Stimulated activated CD8-positive, alpha-beta memory T cell treated with anti-CD3 and anti-CD28 coated beads, Interleukin-15, amount 100 ng/mL, for 1 hour (primary cell): Measurements from ENCODE around the gene NFATC2.

Experiments
- DNase-seq: peaks from one replicate; pipeline ENCODE4 v3.0.0-alpha.2; 2020; ENCODE audit warnings: low read depth

Gene NFATC2

DNA sequence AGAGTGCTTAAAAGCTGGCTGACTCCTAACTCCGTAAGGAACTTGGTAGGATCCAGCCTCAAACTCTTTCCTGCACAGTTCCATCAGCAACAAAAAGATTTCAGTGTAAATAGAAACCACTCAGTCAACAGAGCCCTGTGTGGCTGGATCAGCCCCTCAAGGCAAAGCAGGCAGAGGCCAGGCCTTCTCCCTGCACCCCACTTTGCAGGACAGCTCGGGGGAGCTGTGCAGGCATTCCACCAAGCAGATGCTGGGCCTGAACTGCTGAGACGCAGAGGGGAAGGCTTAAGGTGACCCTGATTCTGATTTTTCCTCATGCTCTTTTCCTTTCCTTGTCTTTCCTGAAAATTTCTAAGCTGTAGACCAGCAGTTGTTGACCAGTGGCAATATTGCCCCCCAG, 91.5 kb downstream of the NFATC2 start:
- DNase-seq: no peak

DNA sequence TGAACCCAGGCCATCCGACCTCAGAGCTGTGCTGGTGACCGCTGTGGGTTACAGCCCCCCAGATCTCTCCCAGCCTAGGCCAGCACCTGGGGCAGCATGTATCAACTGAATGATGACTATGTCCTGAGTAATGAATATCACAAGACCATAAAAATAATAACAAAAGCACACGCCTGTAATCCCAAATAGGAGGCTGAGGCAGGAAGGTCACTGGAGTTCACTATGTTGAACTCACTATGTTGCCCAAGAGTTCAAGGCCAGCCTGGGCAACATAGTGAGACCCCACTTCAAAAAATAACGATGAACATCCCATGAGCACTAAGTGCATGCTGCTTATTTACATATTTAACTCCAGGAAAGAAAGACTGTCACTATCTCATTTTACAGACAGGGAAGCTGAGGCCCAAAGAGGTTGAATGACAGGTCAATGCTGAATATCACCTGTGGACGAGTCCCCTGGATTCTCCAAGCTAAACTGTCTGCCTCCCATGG, 92.3 kb downstream of the NFATC2 start:
- no peak for DNase-seq

DNA sequence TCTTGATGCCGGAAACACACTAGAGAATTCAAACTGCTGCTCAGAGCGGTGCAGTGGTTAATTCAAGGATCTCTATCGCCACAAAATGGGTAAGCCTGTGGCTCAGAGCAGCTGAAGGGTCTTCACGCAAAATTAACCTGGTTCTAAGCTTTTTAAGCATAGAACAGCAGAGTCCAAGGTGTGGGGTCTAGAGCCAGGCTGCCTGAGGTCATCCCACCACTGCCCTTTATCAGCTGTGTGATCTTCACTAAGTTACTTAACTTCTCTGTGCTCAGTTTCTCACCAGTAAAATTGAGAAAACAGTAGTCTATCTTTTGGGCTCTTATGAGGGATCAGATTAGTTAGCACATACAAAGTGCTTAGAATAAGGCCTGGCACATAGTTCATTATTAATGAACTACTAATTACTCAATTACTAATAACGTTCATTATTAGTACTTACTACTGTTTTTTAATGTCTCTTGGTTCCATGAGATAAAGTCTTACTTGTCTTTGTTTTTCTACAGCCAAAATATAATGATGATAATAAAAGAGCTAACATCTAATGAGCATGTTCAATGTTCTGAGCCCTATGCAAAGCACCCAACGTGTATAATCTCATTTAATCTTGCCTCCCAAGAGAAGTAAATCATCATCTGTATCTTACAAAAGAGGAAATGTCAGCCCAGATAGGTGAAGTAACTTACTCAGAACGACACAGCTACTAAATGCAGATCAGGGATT, 92.9 kb downstream of the NFATC2 start:
- DNase-seq: no peak

DNA sequence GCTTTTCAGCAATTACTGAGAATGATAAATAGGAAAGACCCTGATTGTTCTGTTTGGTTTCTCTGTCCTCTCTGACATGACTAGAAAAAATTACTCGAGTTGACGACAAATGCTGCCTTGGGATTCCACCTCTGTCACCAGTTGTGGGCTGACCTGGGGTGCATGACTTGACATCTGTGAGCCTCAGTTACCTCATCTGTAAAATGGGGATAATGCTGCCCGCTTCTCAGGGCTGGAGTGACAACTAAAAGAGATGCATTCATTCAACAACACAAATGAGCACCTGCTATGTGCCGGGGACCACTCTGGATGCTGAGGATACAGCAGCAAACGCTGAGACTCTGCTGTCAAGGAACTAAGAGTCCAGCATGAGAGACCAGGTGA, 94.8 kb downstream of the NFATC2 start:
- DNase-seq: no peak

DNA sequence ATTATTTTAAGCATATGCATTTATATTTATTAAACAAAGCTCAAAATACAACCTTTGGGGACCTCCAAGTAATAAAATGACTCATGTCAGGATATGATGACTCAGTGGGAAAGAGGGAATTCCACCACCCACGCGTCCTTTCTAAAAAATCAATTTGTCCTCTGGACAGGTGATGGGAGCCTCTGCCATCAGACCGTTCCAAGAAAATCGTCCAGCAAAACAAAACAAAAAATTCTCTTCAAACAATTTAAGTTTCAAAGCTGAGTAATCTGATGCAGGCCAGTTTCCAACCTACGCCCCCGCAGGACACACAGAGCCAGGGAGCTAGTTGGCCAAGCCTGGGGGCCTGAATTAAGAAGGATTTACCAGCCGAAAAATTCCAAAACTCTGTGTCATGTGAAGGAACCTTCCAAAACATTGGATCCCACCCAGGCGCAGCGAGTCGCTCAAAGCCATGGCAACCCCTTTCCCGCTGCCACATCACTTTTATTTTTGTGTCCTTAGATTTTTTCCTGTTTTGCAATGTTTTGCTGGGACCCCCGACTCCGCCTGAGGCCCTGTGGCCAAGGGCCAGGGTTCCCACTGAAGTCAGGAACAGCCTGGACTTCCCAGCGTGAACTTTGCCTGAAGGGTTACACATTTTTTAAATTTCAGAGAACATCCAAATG, 95.3 kb downstream of the NFATC2 start:
- DNase-seq: no peak

DNA sequence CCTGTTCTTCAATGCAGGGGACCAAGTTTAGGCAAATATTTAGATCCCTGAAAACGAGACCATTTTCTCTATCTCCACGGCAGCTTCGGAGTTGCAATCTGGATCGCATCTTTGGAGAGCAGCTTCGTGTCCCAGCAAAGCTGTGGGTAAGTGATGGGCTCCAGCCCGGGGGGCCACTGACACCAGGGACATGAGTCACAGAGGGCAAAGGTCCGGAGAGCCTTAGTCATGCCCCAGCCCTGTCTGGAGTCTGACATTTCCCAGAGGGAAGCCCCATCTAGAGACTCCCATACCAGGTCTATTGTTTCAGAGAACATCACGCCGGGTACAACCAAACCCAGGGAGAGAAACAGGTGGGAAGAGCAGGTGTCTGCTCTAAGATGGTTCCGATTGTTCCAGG, 95.9 kb downstream of the NFATC2 start:
- DNase-seq: no peak

DNA sequence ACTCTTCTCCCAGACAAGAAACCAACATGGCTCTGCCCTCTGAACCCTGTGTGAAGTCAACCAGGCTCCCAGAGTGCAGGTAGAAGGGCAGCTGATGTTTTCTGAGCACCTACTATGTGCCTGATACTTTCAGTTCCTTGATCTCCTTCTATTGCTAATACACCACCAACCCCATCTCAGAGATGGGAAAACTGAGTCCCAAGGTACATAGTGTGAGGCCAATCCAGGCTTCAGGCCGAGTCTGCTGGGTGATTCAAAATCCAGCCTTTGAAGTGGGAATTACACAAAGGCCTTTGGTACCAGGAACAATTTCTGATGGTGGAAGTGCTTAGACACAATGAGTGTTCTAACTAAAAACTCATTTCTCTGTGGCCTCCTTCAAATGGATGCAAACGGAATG, 96.3 kb downstream of the NFATC2 start:
- DNase-seq: no peak

DNA sequence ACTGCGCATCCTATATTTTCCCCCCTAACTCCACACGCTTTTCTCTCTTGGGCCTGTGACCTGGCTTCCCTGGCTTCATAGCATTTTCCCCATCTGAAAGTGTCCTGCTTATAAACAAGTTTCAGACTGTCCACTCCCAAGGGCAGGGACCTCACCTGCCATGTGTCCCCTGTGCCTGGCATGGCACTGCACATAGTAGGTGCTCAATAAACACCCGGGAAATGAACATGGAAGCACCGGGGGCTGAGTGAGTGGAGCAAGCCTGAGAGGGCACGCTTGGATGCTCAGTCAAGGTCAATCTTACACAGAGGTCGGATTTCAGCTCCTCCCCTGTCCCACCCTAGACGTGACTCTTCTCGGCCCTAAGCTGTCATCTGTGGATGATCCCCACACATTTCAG, 96.9 kb downstream of the NFATC2 start:
- DNase-seq: no peak

DNA sequence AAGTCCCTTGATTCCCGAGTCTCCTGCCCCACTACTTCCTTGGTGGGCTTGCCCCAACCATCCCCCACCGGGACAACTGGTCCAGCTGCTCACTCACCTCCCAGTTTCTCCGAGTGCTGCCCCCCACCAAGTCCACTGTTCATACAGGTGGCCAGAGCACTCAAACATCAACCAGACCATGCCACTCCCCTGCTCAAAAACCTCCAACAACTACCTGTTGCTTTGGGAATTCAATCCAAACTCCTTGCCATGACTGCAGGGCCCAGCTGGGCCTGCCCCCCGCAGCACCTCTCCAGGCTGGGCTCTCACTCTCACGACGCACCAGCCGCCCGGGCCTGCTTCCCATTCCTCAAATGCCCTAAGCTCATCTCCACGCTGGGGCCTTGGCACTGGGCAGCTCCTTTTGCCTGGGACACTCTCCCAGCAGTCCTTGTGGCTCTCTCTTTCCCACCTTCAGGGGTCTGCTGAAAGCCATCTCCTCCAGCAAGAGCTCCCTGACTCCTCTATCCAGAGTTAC, 97.5 kb downstream of the NFATC2 start:
- DNase-seq: no peak

DNA sequence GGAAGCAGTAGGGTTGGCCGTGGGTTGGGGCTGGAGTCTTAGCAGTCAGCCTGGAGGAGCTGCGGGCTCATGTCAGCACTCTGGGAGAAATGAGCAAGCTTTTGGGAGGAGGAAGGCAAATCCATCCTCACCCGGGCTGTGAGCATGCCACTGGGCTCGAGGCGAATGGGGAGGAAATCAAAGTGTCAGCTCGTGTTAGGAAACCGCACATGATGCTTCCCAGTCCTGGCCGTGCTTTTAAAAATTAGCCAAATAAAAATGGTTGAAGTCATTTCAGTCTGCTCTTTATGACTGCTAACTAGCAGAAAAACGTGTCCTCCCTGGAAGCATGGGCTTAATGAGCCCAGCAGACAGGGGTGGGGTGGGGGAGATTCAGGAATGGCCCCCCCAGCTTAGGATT, 98.1 kb downstream of the NFATC2 start:
- no peak for DNase-seq

DNA sequence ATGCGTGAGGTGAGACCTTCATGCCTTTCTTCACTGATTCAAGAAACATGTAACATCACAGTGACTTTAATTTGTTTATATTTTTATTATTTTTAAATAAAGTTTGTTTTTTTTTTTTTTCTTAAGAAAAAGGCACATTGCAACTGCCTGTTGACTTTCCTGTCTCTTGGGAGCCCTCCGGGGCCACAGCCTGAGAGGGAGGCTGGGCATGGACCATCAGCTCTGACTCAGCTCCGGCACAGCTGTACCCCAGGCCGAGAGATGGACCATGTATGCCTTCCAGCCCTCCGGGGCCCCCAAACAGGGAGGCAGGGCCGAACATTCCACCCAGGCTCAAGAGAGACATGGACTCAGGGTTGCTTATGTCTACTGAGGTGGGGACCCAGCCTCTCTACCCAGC, 99.9 kb downstream of the NFATC2 start:
- no peak for DNase-seq

DNA sequence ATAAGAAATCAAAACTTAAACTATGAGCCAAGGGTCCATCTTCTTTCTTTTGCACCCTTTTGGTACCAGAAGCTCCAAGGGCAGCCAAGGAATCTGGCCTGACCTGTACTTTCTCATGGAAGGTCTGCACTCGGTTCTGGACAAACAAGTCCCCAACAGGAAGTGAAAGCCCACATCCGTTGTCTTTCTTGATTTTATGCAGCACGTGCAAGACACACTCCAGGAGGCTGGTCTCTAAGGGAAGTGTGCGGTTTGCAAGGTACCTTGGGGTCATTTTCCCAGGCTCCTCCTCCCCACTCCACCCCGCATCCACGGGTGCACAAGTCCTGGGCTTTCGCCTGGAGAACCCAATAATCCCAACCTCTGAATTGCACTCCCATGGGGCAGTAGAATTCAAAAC, 101.9 kb downstream of the NFATC2 start:
- DNase-seq: no peak

DNA sequence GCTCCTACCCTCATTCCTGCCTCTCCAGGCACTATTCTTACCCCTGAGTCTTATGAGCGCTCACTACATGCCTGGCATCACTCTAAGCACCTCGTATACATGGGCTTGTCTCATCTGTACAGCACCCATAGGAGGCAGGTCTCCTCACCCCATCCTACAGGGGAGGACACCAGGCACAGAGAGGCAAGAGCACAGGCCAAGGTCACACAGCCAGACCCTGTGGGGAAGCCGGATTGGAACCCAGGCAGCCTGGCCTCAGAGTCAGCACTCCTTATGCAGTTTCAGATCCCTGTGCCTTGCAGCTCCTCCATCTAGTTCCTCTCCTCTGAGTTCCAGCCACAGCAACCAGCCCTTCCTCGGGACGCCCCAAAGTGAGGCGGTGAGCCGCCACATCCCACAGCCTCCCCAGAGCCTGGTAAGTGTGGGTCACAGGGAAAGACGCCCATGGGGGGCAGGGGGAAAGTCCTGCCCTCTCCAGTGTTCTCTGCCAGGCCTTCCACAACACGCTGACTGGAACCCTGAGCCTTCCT, 103.3 kb downstream of the NFATC2 start:
- DNase-seq: no peak

DNA sequence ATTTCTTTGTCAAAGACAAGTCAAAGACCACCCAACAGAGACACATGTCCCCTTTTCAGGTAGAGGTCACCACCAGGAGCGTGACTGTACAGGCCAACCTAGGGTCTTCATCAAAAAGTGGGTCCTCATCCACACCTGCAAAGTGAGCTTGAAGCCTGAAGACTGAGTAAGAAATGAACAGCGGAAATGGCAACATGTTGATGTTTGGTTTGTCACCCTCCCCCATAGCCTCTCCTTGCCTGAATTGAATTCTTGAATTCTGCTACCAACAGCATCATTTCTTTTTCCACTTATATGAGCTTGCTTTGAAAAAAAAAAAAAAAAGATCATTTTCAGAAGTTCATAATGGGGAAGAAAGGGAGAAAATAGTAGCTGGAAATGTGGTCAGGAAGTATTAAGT, 104.4 kb downstream of the NFATC2 start:
- no peak for DNase-seq

DNA sequence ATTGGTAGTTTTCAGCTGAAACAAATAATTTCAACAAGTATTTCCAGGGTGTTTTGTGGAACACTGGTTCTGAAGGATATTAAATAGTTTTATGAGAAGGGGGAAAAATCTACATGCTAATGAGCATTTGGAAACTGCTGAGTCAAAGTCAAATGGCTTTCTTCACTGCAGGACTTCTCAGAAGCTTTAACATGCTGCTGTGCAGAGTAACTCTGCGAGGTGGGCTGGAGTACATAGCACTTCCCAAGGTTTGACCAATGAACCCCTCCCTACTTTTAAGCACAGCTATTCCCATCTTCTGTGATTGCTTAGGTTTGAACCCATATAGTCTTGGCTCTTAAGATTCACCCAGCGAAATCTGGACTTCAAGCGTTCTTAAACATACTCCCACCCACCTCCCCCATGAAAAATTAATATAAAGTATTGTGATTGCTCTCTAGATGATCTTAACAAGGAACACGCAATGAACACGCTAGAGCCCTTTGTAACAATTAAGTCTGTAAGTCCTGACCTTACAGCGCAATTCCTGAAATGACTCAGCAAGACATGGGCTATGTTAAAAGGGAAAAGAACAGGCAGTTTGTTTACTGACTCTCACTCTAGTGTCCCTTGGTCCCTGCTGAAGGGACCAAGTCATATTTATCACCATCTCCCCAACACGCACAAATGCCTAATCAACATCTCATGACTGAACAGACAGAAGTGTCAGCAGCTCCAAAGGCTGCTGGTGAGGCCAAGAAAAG, 105.2 kb downstream of the NFATC2 start:
- DNase-seq: no peak

DNA sequence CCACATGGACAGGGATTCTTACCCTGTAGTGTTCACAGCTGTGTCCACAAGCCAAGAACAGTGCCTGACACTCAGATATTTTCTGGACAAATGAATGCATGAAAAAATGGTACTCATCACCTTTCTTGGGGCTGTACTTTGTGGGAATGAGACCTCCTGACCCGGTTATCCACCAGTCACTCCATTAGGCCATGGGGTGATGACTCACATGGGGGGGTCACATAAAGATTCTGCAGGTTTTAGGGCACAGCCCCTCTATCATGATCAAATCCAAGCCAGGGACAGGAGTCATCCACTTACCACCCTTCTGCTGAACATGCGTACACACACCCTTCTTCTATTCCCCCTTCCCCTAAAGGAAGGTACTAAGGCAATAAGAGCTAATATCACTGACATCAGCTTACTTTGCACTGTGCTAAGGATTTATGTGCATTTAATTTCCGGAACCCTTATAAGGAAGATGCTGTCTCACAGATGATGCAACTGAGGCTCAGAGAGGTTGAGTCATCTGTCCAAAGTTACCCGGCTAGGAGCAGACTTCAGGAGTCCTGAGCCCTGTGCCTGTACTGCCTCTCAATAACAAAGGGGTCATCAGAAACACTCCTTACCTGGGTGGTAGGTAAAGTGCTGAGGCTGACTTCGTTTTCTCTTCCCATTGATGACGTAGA, 107.8 kb downstream of the NFATC2 start:
- no peak for DNase-seq

DNA sequence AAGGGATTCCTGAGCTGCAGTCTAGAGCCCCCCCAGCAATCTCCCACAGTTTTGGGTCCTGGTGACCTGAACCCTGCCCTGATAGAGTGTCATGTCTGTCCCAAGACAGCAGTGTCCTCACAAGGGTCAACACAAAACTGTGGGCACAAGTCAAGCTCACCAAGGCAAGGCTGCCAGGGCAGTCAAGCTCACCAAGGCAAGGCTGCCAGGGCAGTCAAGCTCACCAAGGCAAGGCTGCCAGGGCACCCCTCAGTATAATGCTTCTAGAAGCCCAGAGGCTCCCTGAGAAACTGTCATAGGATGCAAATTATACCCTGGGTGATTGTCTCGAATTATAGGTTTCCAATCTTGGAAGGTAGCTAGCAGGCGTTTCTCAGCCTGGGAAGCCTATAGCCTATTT, 108.5 kb downstream of the NFATC2 start:
- no peak for DNase-seq

DNA sequence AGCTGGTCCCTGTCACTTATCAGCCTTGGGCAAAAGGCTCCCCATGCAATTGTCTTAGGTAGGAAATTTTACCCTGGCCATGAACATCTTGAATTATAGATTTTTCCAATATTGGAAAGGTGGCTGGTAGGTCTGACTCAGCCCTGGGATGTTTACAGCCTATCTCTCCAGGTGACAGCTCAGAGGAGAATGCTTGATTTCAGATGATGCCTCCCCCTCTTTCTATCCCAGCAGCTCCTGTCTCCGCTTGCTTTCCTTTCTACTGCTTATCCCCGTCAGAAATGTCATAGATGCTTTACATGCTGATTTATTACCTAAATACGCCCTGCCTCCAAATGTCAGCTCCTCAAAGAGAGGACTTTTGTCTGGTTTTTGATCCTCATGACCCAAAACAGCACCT, 109.6 kb downstream of the NFATC2 start:
- DNase-seq: no peak

DNA sequence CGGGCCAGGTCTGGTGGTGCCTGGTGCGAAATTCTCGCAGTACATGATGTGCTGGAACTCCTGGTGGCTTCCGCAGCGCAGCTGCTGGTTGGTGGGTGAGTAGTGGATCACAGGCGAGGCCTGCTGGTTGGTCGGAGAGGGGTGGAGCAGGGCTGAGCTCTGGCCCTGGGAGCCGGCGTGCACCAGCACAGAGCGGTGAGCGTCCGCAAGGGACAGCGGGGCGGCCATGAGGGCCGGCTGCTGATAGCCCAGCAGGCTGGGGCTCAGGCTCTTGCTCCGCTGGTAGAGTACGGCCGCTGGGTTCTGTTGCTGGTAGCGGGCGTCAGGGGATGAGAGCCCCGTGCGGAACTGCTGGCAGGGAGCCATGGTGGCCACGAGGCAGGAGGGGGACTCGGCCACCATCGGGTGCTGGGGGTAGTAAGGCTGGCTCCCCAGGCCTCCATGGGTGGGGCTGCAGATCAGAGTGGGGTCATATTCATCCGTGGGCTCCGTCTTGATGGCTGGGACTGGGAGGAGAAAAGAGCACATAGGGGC, 110.2 kb downstream of the NFATC2 start:
- no peak for DNase-seq

DNA sequence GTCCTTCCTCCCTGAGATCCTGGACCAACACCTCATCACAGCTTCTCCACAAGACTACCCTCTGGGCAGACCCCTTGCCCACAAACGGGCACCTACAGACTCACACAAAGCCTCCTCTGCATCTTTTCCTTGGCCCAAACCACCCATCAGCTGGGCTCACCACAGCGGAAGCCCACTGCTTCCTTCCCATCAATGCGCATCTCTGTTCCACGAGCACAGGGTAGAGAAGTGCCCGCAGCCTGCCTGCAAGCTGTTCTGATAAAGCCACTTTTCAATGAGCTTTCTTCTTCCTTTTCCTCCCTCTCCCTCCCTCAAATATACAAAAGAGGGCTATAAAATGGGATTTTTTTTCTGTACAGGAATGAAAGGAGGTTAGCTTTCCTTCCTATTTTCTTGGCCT, 111.2 kb downstream of the NFATC2 start:
- DNase-seq: no peak

DNA sequence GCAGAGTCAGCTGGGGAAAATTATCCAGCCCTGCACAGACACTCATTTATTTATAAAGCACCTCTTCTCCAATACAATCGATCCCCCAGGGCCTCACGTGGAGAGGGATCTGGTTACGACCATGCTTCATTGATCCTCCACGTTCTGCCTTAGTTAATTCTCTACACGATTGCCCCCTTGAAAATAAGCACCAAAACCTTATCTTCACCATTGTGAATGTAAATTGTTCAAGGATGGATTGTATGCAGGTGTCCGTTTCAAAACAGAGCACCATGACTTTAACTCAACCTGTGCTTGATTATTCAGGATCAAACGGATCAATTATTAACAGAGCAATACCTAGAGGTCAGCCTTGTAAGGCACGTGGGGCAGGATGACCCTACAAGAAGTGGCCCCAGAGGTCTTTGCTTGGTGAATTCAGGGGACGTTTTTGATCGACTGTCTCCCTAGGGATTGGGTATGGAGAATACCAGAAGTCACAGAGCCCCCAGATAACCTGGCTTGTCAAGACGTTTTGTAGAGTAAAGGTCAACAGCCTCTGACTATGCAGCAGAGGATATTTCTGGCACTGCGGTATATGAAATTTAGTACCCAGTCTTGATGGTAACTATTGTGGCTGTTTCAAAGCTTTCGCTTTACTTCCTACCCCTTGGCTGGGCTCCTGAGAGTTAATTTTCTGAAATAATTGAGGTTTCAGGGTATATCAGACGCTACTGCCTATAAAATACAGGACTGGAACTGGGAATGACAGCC, 112.1 kb downstream of the NFATC2 start:
- DNase-seq: no peak
